Posterior cingulate gyrus (tissue), 11 donors: ENCODE data around the gene SIMC1.

Source experiments
- DNase-seq, 10 donors: peaks; one replicate each; pipeline versions ENCODE4 v3.0.0 to v3.0.0-alpha.2; 2020 to 2021; ENCODE audit warnings: mixed read lengths in 3 of 10
- intact Hi-C: fragments of 100-400 bp; cut with DNase I; formaldehyde crosslinking; loops from one replicate; pipeline ENCODE4 v1.15.1; 2023

SIMC1 gene

GRCh38 chr5:176360894-176361436 is 122.7 kb downstream of the SIMC1 start:
- intact Hi-C loops = loop anchor here (1.0 kb wide), 1 partner anchor 28 kb away; no protein-coding TSS in a partner anchor
- peak in 4 of 10 donors; percentile 21 to 84 (median 51) for DNase-seq

- peak; percentile 91 to 99 (median 96) for DNase-seq
- intact Hi-C loops = loop anchor here (1.0 kb wide), 1 partner anchor 28 kb away; no protein-coding TSS in a partner anchor
These were observed 123.4 kb downstream of the SIMC1 start, which contains the start of gene KIAA1191 for GRCh38 chr5:176361437-176362232. Gene KIAA1191 (minus strand): TSS chr5:176361764. CDS start chr5:176359508, 2,256 bp downstream.

GRCh38 chr5:176362233-176362490 is 123.9 kb downstream of the SIMC1 start:
- intact Hi-C loops = no loop called here
- no peak for DNase-seq

- intact Hi-C loops = no loop called here
- DNase-seq = peak in 1 of 10 donors; percentile 35
These were observed 126.6 kb downstream of the SIMC1 start for GRCh38 chr5:176364765-176365350.

GRCh38 chr5:176365351-176366231 is 127.4 kb downstream of the SIMC1 start, which contains the start of gene ARL10:
Gene ARL10 (plus strand): TSS chr5:176365487. CDS start chr5:176365564, 77 bp downstream.
- intact Hi-C loops = no loop called here

GRCh38 chr5:176366232-176366894 is 128.1 kb downstream of the SIMC1 start:
- DNase-seq = no peak

More at GRCh38 chr5:176365351-176366231, 127.4 kb downstream of the SIMC1 start, which contains the start of gene ARL10:
- DNase-seq = peak; percentile 29 to 93 (median 62)

GRCh38 chr5:176368726-176369125 is 130.5 kb downstream of the SIMC1 start:
- no peak for DNase-seq
- intact Hi-C loops = no loop called here

More at GRCh38 chr5:176366232-176366894, 128.1 kb downstream of the SIMC1 start:
- intact Hi-C loops = no loop called here

GRCh38 chr5:176369934-176370711 is 131.9 kb downstream of the SIMC1 start:
- no peak for DNase-seq
- intact Hi-C loops = no loop called here

- DNase-seq = peak in 2 of 10 donors; percentile 43 to 51
- intact Hi-C loops = no loop called here
These were observed 133.7 kb downstream of the SIMC1 start for GRCh38 chr5:176371621-176372539.

- DNase-seq = peak in 1 of 10 donors; percentile 35
- intact Hi-C loops = no loop called here
These were observed 135.0 kb downstream of the SIMC1 start for GRCh38 chr5:176373100-176373818.

- intact Hi-C loops = loop anchor here (10.0 kb wide), 1 partner anchor 155 kb away; the partner anchor contains the start of gene RNF44
- DNase-seq = no peak
These were observed 141.7 kb downstream of the SIMC1 start for GRCh38 chr5:176379881-176380280.

- intact Hi-C loops = loop anchor here (10.0 kb wide), 1 partner anchor 153 kb away; the partner anchor contains the start of gene RNF44
- peak in 1 of 10 donors; percentile 64 for DNase-seq
These were observed 143.2 kb downstream of the SIMC1 start for GRCh38 chr5:176381423-176381822.

- DNase-seq = peak in 1 of 10 donors; percentile 58
- intact Hi-C loops = loop anchor here (10.0 kb wide), 1 partner anchor 153 kb away; the partner anchor contains the start of gene RNF44
These were observed 143.8 kb downstream of the SIMC1 start for GRCh38 chr5:176381979-176382378.

GRCh38 chr5:176382721-176383120 is 144.5 kb downstream of the SIMC1 start:
- intact Hi-C loops = loop anchor here (10.0 kb wide), 1 partner anchor 152 kb away; the partner anchor contains the start of gene RNF44
- DNase-seq = peak in 1 of 10 donors; percentile 61

GRCh38 chr5:176383248-176383905 is 145.2 kb downstream of the SIMC1 start:
- intact Hi-C loops = loop anchor here (10.0 kb wide), 1 partner anchor 151 kb away; the partner anchor contains the start of gene RNF44

GRCh38 chr5:176383961-176384360 is 145.7 kb downstream of the SIMC1 start:
- DNase-seq = no peak
- intact Hi-C loops = loop anchor here (10.0 kb wide), 1 partner anchor 151 kb away; the partner anchor contains the start of gene RNF44

More at GRCh38 chr5:176383248-176383905, 145.2 kb downstream of the SIMC1 start:
- DNase-seq = peak in 1 of 10 donors; percentile 51
